Body of pancreas (tissue), 4 donors: ENCODE data around the gene ARID5B.

ENCODE experiments used
- POLR2A ChIP-seq, 3 donors: fragments of 450-650 bp; IDR thresholded peaks; one replicate each; pipeline ENCODE4 v1.6.1; 2016; ENCODE audit warnings: antibody characterized with exemption in 3 of 3, mild to moderate bottlenecking in 2 of 3
- TF ChIP-seq, protein P1 (sequence below), 7 experiments: fragments of 450-650 bp in 4 of 7; fragments of 200-600 bp in 3 of 7; sonication (generic) in 3 of 7; IDR thresholded peaks; one replicate each; pipeline ENCODE4 v1.5.1; 2016 to 2019; ENCODE audit warnings: antibody characterized with exemption in 7 of 7

DNA sequence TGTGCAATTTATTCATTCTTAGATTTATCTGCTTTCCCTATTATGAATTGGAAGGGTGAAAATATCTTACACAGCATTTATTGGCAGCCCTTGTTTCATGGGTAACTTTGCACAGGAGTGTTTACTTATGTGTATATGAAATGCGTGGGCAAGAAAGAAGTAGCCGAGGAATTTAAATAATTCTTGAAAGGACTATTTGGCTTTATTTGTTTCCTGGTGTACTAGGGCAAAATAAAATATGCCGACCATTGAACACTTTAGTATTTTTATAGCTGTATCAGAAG lies 93.7 kb downstream of the ARID5B start:
- TF ChIP-seq, protein P1, sequence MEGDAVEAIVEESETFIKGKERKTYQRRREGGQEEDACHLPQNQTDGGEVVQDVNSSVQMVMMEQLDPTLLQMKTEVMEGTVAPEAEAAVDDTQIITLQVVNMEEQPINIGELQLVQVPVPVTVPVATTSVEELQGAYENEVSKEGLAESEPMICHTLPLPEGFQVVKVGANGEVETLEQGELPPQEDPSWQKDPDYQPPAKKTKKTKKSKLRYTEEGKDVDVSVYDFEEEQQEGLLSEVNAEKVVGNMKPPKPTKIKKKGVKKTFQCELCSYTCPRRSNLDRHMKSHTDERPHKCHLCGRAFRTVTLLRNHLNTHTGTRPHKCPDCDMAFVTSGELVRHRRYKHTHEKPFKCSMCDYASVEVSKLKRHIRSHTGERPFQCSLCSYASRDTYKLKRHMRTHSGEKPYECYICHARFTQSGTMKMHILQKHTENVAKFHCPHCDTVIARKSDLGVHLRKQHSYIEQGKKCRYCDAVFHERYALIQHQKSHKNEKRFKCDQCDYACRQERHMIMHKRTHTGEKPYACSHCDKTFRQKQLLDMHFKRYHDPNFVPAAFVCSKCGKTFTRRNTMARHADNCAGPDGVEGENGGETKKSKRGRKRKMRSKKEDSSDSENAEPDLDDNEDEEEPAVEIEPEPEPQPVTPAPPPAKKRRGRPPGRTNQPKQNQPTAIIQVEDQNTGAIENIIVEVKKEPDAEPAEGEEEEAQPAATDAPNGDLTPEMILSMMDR (IDR thresholded peaks at IDR 0.05), result no peak
- TF ChIP-seq POLR2A (IDR thresholded peaks at IDR 0.05), result no peak
